H1 (cell line): ENCODE results near the gene LIX1L. TPM values are rescaled to one million over a fixed set of nuclear protein-coding genes. Genes with fewer than 3 reads are reported as not detected.

Source experiments
- EP300 ChIP-seq, 2 experiments: IDR thresholded peaks; 1 replicate in 1 of 2; 2 replicates in 1 of 2; pipeline ENCODE4 v1.6.1; 2011 to 2012; ENCODE audit warnings: low read depth in 2 of 2, low read length in 2 of 2, mild to moderate bottlenecking in 2 of 2, borderline replicate concordance in 1 of 2, inconsistent platforms in 1 of 2, moderate library complexity in 1 of 2
- POLR2A ChIP-seq, 2 experiments: IDR thresholded peaks; 1 replicate in 1 of 2; 2 replicates in 1 of 2; pipeline ENCODE4 v1.6.1; 2011; ENCODE audit warnings: low read depth in 2 of 2, low read length in 2 of 2, mild to moderate bottlenecking in 2 of 2; ENCODE audit errors: control extremely low read depth in 1 of 2
- SAP30 ChIP-seq: fragments of 300-600 bp; sonication (generic); IDR thresholded peaks from 2 replicates; pipeline ENCODE4 v1.7.1; 2012; ENCODE audit warnings: low read length, moderate library complexity, mild to moderate bottlenecking, inconsistent platforms; ENCODE audit not compliant: insufficient read depth, insufficient replicate concordance
- SP4 ChIP-seq: IDR thresholded peaks from 2 replicates; pipeline ENCODE4 v1.6.1; 2012; ENCODE audit warnings: low read length, inconsistent platforms
- polyA plus RNA-seq, 7 experiments: library from polyadenylated mRNA; depleted of rRNA in 3 of 7; stranded (reverse) in 5 of 7; unstranded in 2 of 7; fragments of >200 nt in 5 of 7; fragments of 200-250 nt in 2 of 7; gene quantifications; 1 replicate in 5 of 7; 2 replicates in 1 of 7; 4 replicates in 1 of 7; pipeline versions ENCODE4 v1.2.1 to v1.2.3, GENCODE V29; 2011 to 2013; ENCODE audit warnings: missing spikeins in 2 of 7, mixed read lengths in 2 of 7
- total RNA-seq: library from RNA; stranded (reverse); fragmentation: NEBNext Ultra II Directional; extraction: Animal tissue kit (Norgen Biotek cat#: 25700); gene quantifications from 2 replicates; pipeline ENCODE4 v1.2.1, GENCODE V29; 2021

The LIX1L gene
- total and polyA plus RNA-seq, 2 of the 8 experiments (the other 6 are each of a cell fraction or from before 2014, with no cell fraction given) = 2.9 to 3.7 TPM

- 0 out of 2 replicates have a peak, but pooled peaks have one; percentile 65 for TF ChIP-seq SP4
- TF ChIP-seq SAP30 = peak; percentile 60
- peak in 1 of 2 experiments; percentile 37; a peak in 2 of 3 replicates for TF ChIP-seq POLR2A (IDR thresholded peaks at IDR 0.05; ENCODE audit: control extremely low read depth in 1 of 2, low read depth in 2 of 2, low read length in 2 of 2)
- TF ChIP-seq EP300 (IDR thresholded peaks at IDR 0.05; ENCODE audit: borderline replicate concordance in 1 of 2, low read depth in 2 of 2, low read length in 2 of 2) = no peak
These were observed 2.8 kb upstream of the LIX1L start (continued) for GRCh38 chr1:145960468-145961108.
